Islet precursor cell (in vitro differentiated cells): ENCODE data around the gene SULT1A1.
"Not testable (repeated sequence)": the region's sequence is repeated elsewhere in the genome, so short reads cannot be mapped to it uniquely, and the experiment has no call there.

Experiments used
- DNase-seq: peaks from one replicate; pipeline ENCODE4 v3.0.0-alpha.2; 2018

Gene SULT1A1

DNA sequence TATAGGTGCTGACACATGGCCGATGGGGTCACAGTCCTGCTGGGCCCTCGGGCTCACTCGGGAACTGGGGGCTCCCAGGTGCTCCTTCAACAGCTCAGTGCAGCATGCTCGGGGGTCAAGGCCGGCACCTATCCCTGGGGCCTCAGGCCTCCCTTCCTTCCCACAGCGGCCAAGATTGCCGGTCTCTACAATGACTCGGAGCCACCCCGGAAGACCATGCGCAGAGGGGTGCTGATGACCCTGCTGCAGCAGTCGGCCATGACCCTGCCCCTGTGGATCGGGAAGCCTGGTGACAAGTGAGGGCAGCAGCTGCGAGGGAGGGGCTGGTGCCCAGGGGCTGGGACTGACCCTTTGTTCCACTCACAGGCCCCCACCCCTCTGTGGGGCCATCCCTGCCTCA lies 19.9 kb downstream of the SULT1A1 start:
- no peak for DNase-seq

GRCh38 chr16:28589069-28589468 lies 20.8 kb downstream of the SULT1A1 start:
- DNase-seq, result no peak

DNA sequence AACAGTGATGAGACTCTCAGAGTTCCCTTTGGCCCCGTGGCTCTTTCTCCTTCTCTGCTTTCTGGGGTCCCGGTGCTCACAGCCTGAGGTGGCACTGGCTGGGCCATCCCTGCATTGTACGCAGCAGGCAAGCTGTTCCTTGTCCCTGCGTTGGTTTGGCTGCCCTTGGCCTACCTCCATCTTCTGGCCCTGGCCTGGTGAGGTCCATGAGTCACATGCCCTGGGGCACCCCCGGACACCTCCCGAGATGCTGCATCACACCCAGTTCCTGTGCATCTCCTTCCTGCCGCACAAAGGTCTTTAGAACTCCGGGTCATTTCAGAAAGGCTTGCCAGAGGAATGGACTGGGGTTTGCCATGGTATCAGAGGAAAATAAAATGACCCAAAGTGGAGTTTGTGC lies 22.5 kb downstream of the SULT1A1 start:
- DNase-seq, result peak; percentile 73

DNA sequence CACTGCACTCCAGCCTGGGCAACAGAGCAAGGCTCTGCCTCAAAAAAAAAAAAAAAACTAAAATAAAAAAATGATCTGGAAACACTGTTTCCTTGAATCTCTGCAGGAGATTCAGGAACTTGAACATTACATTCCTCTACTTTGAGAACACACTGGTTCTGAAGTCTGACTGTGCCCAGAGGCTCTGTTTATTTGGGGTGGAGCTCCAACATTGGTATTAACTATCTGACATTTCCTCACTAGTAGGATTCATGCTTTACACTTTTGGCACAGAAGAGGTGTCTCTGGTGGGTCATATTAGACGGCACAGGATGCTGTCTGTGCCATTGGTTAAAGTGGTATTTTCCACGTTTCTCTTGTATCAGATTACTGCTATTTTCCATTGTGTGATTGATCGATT lies 23.4 kb downstream of the SULT1A1 start:
- no peak for DNase-seq

- no peak for DNase-seq
Measured at GRCh38 chr16:28585674-28586073, 24.2 kb downstream of the SULT1A1 start.

GRCh38 chr16:28580726-28581315 lies 29.0 kb downstream of the SULT1A1 start:
- no peak for DNase-seq

DNA sequence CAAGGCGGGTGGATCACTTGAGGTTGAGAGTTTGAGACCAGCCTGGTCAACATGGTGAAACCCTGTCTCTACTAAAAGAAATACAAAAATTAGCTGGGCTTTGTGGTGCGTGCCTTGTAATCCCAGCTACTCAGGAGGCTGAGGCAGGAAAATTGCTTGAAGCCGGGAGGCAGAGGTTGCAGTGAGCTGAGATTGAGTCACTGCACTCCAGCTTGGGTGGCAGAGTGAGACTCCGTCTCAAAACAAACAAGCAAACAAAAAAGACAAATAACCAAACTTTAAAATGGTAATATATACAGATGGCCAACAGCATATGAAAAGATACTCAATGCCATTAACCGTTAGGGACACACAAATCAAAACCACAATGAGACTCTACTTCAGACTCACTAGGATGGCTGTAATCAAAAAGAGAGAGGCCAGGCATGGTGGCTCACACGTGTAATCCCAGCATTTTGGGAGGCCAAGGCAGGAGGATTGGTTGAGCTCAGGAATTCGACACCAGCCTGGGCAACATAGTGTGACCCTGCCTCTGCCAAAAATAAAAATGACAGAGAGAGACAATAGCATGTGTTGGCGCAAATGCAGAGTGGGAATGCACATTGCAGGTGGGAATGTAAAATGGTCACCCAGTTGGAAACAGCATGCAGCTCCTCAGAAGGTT lies 34.3 kb downstream of the SULT1A1 start:
- DNase-seq, result no peak

DNA sequence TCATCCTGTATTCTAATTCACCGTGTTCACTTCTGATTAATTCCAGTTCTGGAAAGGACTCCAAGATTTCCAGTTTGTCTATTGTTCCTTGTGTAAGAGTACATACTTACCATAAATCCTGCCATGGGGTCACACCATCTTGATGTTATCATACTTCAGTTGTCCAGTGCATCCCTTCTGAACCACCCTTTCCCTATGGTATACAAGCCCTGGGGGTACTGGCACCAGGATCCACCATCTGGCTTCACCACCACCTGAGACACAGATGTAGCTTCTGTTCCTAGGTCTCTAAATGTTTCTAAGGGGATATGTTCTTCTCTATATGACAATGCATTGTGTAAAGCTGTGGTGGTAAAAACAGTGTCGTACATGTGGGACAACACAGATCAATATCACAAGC lies 34.9 kb downstream of the SULT1A1 start:
- DNase-seq, result no peak

- DNase-seq, result no peak
Measured at GRCh38 chr16:28573738-28574718, 35.8 kb downstream of the SULT1A1 start.

- peak; percentile 82 for DNase-seq
Measured at GRCh38 chr16:28572696-28573510, 36.9 kb downstream of the SULT1A1 start.

- no peak for DNase-seq
Measured at GRCh38 chr16:28569968-28570752, 39.7 kb downstream of the SULT1A1 start.

GRCh38 chr16:28569021-28569420 lies 40.8 kb downstream of the SULT1A1 start:
- DNase-seq, result no peak

GRCh38 chr16:28567292-28567691 lies 42.6 kb downstream of the SULT1A1 start:
- no peak for DNase-seq

DNA sequence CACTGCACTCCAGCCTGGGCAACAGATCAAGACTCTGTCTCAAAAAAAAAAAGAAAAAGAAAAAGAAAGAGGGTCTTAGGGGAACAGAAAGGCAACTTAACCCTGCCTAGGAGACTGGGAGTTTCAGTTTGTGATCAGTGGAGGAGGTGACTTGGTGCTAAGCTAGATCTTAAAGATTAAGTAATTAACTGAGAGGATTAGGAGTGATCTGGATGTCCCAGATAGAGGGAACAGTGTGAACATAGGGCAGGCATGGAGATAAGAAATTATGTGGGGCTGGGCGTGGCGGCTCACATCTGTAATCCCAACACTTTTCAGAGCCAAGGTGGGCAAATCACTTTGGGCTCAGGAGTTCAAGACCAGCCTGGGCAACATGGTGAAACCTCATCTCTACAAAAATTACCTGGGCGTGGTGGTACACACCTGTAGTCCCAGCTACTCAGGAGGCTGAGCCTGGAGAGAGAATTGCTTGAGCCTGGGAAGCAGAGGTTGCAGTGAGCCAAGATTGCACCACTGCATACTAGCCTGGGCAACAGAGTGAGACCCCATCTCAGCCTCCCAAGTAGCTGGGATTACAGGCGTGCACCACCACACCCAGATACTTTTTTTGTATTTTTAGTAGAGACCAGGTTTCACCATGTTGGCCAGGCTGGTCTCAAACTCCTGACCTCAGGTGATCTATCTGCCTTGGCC lies 43.5 kb downstream of the SULT1A1 start:
- not testable (repeated sequence) for DNase-seq

DNA sequence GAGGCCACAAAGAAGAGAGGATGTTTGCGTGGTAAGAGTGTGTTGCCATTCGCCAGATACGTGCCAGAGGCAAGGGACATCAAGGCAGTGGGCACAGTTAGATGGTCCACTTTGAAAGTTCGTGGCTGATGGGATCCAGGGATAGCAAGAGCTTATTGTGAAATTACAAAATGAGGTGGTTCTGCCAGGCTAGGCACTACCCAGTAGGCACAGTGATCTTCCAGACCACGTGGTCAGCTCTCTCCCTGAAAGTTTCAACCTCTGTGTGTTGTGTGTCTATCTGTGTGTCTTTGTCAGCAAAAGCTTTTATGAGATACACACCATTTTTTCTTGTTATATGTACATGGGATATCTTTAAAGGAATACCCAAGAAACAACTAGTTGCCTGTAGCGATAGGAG lies 46.6 kb downstream of the SULT1A1 start:
- DNase-seq, result no peak

DNA sequence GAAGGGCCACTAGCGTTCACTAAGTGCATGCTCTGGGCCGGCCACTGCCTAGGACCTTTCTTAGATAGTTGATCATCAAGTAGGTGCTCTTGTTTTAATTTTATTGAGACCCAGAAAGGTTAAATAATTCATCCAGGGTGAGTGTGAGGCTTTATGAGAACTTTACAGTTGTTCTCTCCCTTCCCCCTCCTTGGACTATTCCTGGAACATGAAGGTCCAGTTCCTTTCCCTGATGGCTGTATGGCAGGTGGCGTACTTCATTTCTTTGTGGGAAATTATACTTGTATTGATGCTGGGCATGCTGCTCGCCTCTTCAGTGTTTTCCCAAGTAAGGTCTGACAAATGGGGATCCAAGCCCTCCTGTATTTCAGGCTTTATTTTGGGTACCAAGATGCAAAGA lies 47.6 kb downstream of the SULT1A1 start:
- DNase-seq, result no peak

DNA sequence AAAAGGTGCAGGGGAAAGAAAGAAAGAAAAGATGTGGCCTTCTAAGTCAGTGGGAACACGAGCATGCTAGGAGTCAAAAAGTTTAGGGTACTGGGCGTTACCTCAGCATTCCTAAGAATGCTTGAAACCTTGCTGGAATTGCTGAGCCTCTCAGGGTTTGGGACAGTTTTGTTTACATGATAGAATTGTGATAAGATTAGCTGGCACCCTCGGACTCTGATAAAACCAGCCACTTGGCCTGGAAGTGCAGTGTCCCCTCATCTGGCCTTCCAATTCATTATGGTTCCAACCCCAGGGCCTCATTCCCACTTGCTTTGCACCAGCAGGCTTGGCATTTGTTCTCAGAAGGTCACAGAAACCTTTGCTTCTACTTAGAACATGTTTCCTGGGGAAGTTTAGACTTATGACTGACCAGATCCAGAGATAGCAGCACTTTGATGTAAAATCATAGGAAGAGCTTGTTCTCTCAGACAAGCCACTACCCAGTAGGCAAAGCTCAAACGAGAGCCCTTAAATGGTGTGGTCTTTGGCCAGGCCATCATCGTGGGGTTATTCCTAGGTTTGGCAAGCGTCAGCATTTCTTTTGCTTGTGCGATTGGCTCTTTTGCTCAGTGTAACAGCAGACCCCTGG lies 48.2 kb downstream of the SULT1A1 start:
- DNase-seq, result no peak

GRCh38 chr16:28558456-28558855 lies 51.4 kb downstream of the SULT1A1 start:
- no peak for DNase-seq

DNA sequence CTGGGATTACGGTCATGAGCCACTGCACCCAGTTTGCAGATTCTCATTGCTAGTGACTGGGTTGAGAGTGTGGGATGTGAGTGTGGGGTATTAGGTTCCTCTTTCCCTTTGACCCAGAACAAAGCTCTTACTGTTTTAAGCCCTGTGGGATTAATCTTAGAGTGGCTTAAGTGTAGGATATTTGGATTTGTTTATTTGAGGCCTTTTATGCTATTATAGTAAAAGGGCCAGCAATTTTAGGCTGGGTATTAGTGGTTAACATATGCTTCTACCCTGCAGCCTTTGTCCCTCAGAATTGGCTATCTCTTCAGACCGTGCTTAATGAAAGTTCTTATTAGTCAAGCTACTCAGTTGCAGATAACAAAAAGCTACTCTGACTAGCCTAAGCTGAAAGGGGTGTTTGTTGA lies 52.9 kb downstream of the SULT1A1 start:
- no peak for DNase-seq

DNA sequence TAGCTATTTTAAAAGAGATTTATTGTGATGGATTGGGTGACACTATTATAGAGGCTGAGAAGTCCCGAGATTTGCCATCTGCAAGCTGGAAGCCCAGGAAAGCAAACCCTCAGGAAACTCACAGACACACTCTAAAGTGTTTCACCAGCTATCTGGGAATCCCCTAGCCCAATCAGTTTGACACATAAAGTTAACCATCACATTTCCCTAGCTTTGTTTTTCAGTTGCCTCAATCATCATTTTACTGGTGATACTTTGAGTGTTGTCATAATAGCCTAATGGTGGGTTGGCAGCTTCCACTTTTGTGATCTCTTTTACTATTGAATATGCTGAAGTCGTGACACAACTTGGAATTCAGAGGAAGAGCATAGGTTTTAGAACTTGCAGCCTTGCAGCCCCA lies 54.3 kb downstream of the SULT1A1 start:
- DNase-seq, result no peak
